Keratinocyte (primary cell): ENCODE measurements around the gene CPSF2.

Experiments used
- CTCF ChIP-seq, 3 experiments: IDR thresholded peaks in 1 of 3; conservative IDR thresholded peaks in 1 of 3; optimal IDR thresholded peaks in 1 of 3; 2 replicates in 2 of 3; 3 replicates in 1 of 3; pipeline versions ENCODE3 to v1.5.1; 2011; ENCODE audit warnings: low read length in 3 of 3, mild to moderate bottlenecking in 3 of 3, moderate library complexity in 2 of 3, control low read depth in 1 of 3, inconsistent platforms in 1 of 3; ENCODE audit not compliant: insufficient read depth in 2 of 3; ENCODE audit errors: extremely low read depth in 1 of 3
- EZH2 ChIP-seq: IDR thresholded peaks from one replicate; pipeline ENCODE4 v1.6.1; 2012; ENCODE audit warnings: inconsistent platforms, mild to moderate bottlenecking, low read length, moderate library complexity

DNA sequence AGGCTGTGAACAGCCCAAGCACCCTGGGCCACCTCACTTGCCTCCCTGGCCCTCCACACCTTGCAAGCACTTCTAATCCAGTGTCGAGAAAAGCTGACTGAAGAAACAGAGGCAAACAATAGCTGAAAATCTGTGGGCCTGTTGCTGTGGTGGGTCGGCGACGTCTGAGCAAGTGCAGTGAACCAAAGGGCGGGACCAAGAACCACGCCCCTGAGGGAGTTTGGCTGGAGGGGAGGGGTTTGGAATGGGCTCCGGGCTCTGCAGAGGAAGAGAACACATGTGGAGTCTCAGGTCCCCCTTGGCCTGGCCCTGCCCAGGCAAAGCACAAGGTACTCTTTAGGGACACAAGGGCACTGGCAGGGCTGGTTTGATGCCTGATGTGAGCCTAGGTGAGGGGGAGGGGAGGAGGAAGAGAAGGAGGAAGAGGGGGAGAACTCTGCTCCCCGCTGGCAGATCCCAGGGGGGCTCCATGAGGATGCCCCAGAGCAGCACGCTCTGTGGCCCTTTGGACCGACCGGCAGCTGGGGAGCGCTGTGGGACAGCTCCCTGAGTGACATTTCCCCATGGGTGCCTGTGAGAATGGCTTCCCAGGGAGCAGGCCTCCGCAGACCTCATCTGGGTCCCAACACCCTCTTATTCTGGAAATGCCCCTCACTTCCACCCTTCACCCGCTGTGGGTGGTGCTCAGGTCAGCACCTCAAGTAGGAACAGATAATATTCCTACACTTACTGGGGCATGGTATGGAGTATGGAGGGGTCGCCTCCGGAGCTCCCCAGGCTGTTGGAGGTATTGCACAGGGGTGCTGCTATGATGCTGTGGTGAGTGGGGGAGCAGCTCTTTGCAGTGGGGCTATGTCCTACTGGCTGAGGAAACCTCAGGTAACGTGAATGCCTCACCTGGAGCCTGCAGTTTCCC lies 85.5 kb downstream of the CPSF2 start:
- TF ChIP-seq CTCF (optimal IDR thresholded peaks at IDR 0.05 in 1 of 3, IDR thresholded peaks at IDR 0.05 in 1 of 3, conservative IDR thresholded peaks at IDR 0.05 in 1 of 3; ENCODE audit: extremely low read depth in 1 of 3, insufficient read depth in 2 of 3, low read length in 3 of 3): no peak
- TF ChIP-seq EZH2: no peak
